HepG2 (cell line): ENCODE data around the gene RPUSD3. TPM values are rescaled to one million over a fixed set of nuclear protein-coding genes. Genes with fewer than 3 reads are reported as not detected.

Source experiments
- ATAC-seq: fragments of 200-7000 bp; cut with Tn5 transposase; 3 replicates; pipeline ENCODE4 v1.9.1; 2020; ENCODE audit warnings: mild to moderate bottlenecking, moderate library complexity
- BruUV-seq: library from RNA; stranded (reverse); fragments of 400-500 nt; replicated peaks from 2 replicates; lab custom pipeline; 2021; lab: Mats Ljungman, UMichigan
- CTCF ChIA-PET: fragments of 300-600 bp; formaldehyde crosslinking; extraction: SDS; loops from one replicate; lab custom pipeline; 2021; ENCODE audit warnings: low total read pairs, inconsistent platforms, low intra/inter-chr PET ratio; lab: Yijun Ruan, JAX
- POLR2A ChIA-PET: fragments of 350-600 bp; sonication (Branson Sonifier 250); formaldehyde crosslinking; loops from one replicate; lab custom pipeline; 2020; ENCODE audit warnings: antibody characterized with exemption, inconsistent platforms; lab: Yijun Ruan, JAX
- DNase-seq: peaks from one replicate; pipeline ENCODE4 v3.0.0-alpha.2; 2015; ENCODE audit warnings: low spot score
- FAIRE-seq: peaks from 3 replicates; lab custom pipeline; 2011; peaks lifted over from hg19 to GRCh38; lab: Jason Lieb, UNC
- H2AFZ ChIP-seq: one replicate; pipeline ENCODE4 v1.6.1; 2011; ENCODE audit warnings: low read length, inconsistent platforms
- H3K27ac ChIP-seq: fragments of 300-600 bp; 3 replicates; pipeline ENCODE4 v1.8.0; 2011; ENCODE audit warnings: mixed run types, mild to moderate bottlenecking, mixed read lengths, low read length, inconsistent platforms; ENCODE audit not compliant: insufficient read depth; ENCODE audit errors: extremely low read length
- H3K27me3 ChIP-seq, 2 experiments: fragments of 200-600 bp in 1 of 2; 2 replicates in 1 of 2; 3 replicates in 1 of 2; pipeline versions ENCODE4 v1.6.0 to v1.8.0; 2011; ENCODE audit warnings: low read length in 2 of 2, mild to moderate bottlenecking in 2 of 2, moderate library complexity in 2 of 2, inconsistent platforms in 1 of 2; ENCODE audit not compliant: insufficient read depth in 2 of 2, control insufficient read depth in 1 of 2
- H3K36me3 ChIP-seq, 2 experiments: fragments of 200-600 bp in 1 of 2; replicated peaks in 1 of 2; 2 replicates in 1 of 2; 3 replicates in 1 of 2; pipeline versions ENCODE4 v1.5.1 to v1.8.0; 2011; ENCODE audit warnings: low read length in 2 of 2, inconsistent platforms in 1 of 2; ENCODE audit not compliant: insufficient read depth in 2 of 2, control insufficient read depth in 1 of 2
- H3K4me1 ChIP-seq: 2 replicates; pipeline ENCODE4 v1.5.1; 2012; ENCODE audit warnings: low read length, inconsistent platforms; ENCODE audit not compliant: insufficient read depth
- H3K4me2 ChIP-seq: 2 replicates; pipeline ENCODE4 v1.6.0; 2011; ENCODE audit warnings: low read depth, low read length, inconsistent platforms
- H3K4me3 ChIP-seq, 3 experiments: fragments of 200-600 bp in 1 of 3; sonication (generic), shearing (Covaris generic) in 1 of 3; replicated peaks in 1 of 3; 2 replicates each; pipeline ENCODE4 v1.5.1; 2011 to 2016; ENCODE audit warnings: low read length in 3 of 3, inconsistent platforms in 2 of 3, low read depth in 2 of 3, mild to moderate bottlenecking in 2 of 3, control low read depth in 1 of 3, mixed read lengths in 1 of 3; ENCODE audit not compliant: insufficient read depth in 1 of 3
- H3K79me2 ChIP-seq: one replicate; pipeline ENCODE4 v1.6.1; 2011; ENCODE audit warnings: low read length, inconsistent platforms; ENCODE audit not compliant: insufficient read depth
- H3K9ac ChIP-seq: 2 replicates; pipeline ENCODE4 v1.6.0; 2011; ENCODE audit warnings: mild to moderate bottlenecking, low read depth, low read length, inconsistent platforms; ENCODE audit not compliant: insufficient read depth
- H3K9me3 ChIP-seq: 2 replicates; pipeline ENCODE4 v1.5.1; 2012; ENCODE audit warnings: mild to moderate bottlenecking, low read length
- H4K20me1 ChIP-seq: 2 replicates; pipeline ENCODE4 v1.6.0; 2011; ENCODE audit warnings: inconsistent platforms, mild to moderate bottlenecking, low read length, moderate library complexity; ENCODE audit not compliant: insufficient read depth
- ASH2L ChIP-seq: fragments of 300-600, 200-600 bp; sonication (generic); IDR thresholded peaks from 2 replicates; pipeline ENCODE4 v1.7.0; 2017; ENCODE audit warnings: low read depth, mild to moderate bottlenecking, moderate library complexity, mixed read lengths, low read length; ENCODE audit not compliant: insufficient read length
- BHLHE40 ChIP-seq: IDR thresholded peaks from 2 replicates; pipeline ENCODE4 v1.6.1; 2011; ENCODE audit warnings: low read length, improper control_type of control experiment
- HNF4A ChIP-seq: sonication (generic); formaldehyde crosslinking; IDR thresholded peaks from 2 replicates; pipeline ENCODE4 v1.4.0; 2020; ENCODE audit warnings: missing genetic modification reagents
- KDM3A ChIP-seq: IDR thresholded peaks from 2 replicates; pipeline ENCODE4 v1.6.1; 2018; ENCODE audit warnings: low read depth, missing compliant biosample characterization
- LCORL ChIP-seq, 2 experiments: fragments of 450-650 bp in 1 of 2; sonication (generic) in 1 of 2; formaldehyde crosslinking in 1 of 2; IDR thresholded peaks; 2 replicates each; pipeline versions ENCODE4 v1.5.0 to v1.6.1; 2017 to 2020; ENCODE audit warnings: antibody characterized with exemption in 1 of 2, missing genetic modification reagents in 1 of 2
- NRL ChIP-seq: sonication (generic); formaldehyde crosslinking; IDR thresholded peaks from 2 replicates; pipeline ENCODE4 v1.5.0; 2020; ENCODE audit warnings: missing genetic modification reagents, mild to moderate bottlenecking, moderate library complexity, borderline replicate concordance
- RXRB ChIP-seq: IDR thresholded peaks from 2 replicates; pipeline ENCODE4 v1.6.1; 2016; ENCODE audit warnings: borderline replicate concordance, missing genetic modification reagents, missing compliant biosample characterization
- SMARCE1 ChIP-seq: fragments of 450-650 bp; IDR thresholded peaks from 2 replicates; pipeline ENCODE4 v1.6.1; 2017; ENCODE audit warnings: borderline replicate concordance
- TBX3 ChIP-seq: fragments of 450-650 bp; IDR thresholded peaks from 2 replicates; pipeline ENCODE4 v1.6.1; 2017; ENCODE audit warnings: antibody characterized with exemption, mild to moderate bottlenecking, inconsistent platforms, borderline replicate concordance
- THAP11 ChIP-seq: IDR thresholded peaks from 2 replicates; pipeline ENCODE4 v1.6.1; 2016; ENCODE audit warnings: missing biosample characterization, missing genetic modification reagents
- ZKSCAN5 ChIP-seq: sonication (generic); formaldehyde crosslinking; IDR thresholded peaks from 2 replicates; pipeline ENCODE4 v1.5.1; 2020; ENCODE audit warnings: mild to moderate bottlenecking, missing genetic modification reagents
- ZNF264 ChIP-seq: sonication (generic); formaldehyde crosslinking; IDR thresholded peaks from 2 replicates; pipeline ENCODE4 v1.4.0; 2020; ENCODE audit warnings: missing genetic modification reagents
- ZNF746 ChIP-seq: sonication (generic); formaldehyde crosslinking; IDR thresholded peaks from 2 replicates; pipeline ENCODE4 v1.8.0; 2022; ENCODE audit warnings: mild to moderate bottlenecking, missing genetic modification reagents
- WGBS: methylation state at CpG from one replicate; pipeline ENCODE4 v1.1.6; 2017; ENCODE audit warnings: low lambda C conversion rate; 5-methylcytosine and 5-hydroxymethylcytosine counted together
- in situ Hi-C: cut with HindIII; loops from 2 replicates; pipeline ENCODE4 v1.10.0; 2017; ENCODE audit warnings: low pct_unique_long_range_greater_than_20kb; ENCODE audit not compliant: extremely low pct_ligation_motif_present
- intact Hi-C: fragments of 100-400 bp; cut with micrococcal nuclease; formaldehyde crosslinking; loops from one replicate; pipeline ENCODE4 v1.10.0; 2022; ENCODE audit not compliant: unreplicated experiment
- polyA plus RNA-seq, 8 experiments: library from polyadenylated mRNA; depleted of rRNA in 3 of 8; stranded (reverse) in 7 of 8; unstranded in 1 of 8; fragments of >200 nt; fragmentation: Illumina TruSeq in 4 of 8; extraction: Trizol in 4 of 8; gene quantifications; 2 replicates each; pipeline versions ENCODE4 v1.2.1 to v1.2.3, GENCODE V29; 2011 to 2016; ENCODE audit warnings: low read depth in 4 of 8, missing spikeins in 1 of 8, mixed read lengths in 1 of 8; ENCODE audit not compliant: insufficient read depth in 1 of 8
- total RNA-seq, 5 experiments: library from RNA; depleted of rRNA; stranded (reverse); fragments of >200 nt; fragmentation: Illumina TruSeq; extraction: Trizol; gene quantifications; 2 replicates each; pipeline ENCODE4 v1.2.3, GENCODE V29; 2016; ENCODE audit warnings: low read depth in 1 of 5
- TF ChIP-seq, protein P1 (sequence below): sonication (generic); formaldehyde crosslinking; IDR thresholded peaks from 2 replicates; pipeline ENCODE4 v1.5.0; 2020; ENCODE audit warnings: mild to moderate bottlenecking, missing genetic modification reagents, moderate library complexity
- TF ChIP-seq, protein P2 (sequence below): sonication (generic); formaldehyde crosslinking; IDR thresholded peaks from 2 replicates; pipeline ENCODE4 v1.9.0; 2022; ENCODE audit warnings: low read depth, missing genetic modification reagents
- TF ChIP-seq, protein P3 (sequence below): sonication (generic); formaldehyde crosslinking; IDR thresholded peaks from 2 replicates; pipeline ENCODE4 v1.5.1; 2020; ENCODE audit warnings: missing genetic modification reagents, mild to moderate bottlenecking, borderline replicate concordance
- TF ChIP-seq, protein P4 (sequence below): sonication (generic); formaldehyde crosslinking; IDR thresholded peaks from 2 replicates; pipeline ENCODE4; 2020; ENCODE audit warnings: missing genetic modification reagents, mild to moderate bottlenecking, borderline replicate concordance

The RPUSD3 gene
- total and polyA plus RNA-seq, 2 of the 13 experiments (the other 11 are each of a cell fraction or from before 2014, with no cell fraction given): 32.1 to 48.7 TPM

DNA sequence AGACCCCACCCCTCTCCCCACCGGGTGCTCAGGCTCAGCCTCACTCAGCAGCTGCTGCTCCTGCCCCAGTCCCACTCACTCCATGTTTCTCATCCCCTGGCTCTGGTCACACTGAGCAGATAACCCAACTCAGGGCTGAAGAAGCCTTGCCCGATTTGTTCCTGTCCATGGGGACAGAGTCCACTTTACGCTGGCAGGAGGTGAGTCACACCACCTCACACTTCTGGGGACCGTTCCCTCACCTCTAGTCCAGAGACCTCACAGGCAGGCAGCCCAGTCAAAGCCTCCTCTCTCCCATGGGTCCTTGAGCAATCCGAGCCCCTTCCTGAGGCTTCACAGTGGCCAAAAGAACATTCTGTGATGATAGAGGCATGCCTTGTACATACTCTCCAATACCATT, 34.9 kb upstream of the RPUSD3 start:
- Histone ChIP-seq H3K9me3 (no peaks in the 10 kb centered on the region), H3K27ac (peak overlapping the region; percentile 49), H3K9ac (peak overlapping the region; percentile 17; the same call in 1 of the 2 replicates), H3K4me2 (peak overlapping the region; percentile 65), H3K36me3 (no peaks in the 10 kb centered on the region), H3K4me3 (peak overlapping the region in 1 of 3 experiments; percentile 51; a peak in 2 of 6 replicates), H3K27me3 (no peaks in the 10 kb centered on the region), H3K79me2 (no peaks in the 10 kb centered on the region), H3K4me1 (peaks cover 34% of the 10 kb centered on the region), H2AFZ (no peak overlapping the region), H4K20me1 (no peaks in the 10 kb centered on the region)
- intact Hi-C loops: loop anchor here (1.0 to 5.0 kb wide), 3 partner anchors 10 to 39 kb away; partner anchors contain the start of gene IL17RC
- in situ Hi-C loops: no loop called here
- WGBS: 2% methylated on average over 5 of the region's 5 CpGs
- BruUV-seq: no TSS peak
- CTCF ChIA-PET: no interaction called here
- DNase-seq: peak; percentile 84
- peak; percentile 79 for FAIRE-seq
- peak; percentile 98 for ATAC-seq
- POLR2A ChIA-PET: interaction anchor here (0.7 to 3.5 kb wide), 7 partner anchors 11 to 68 kb away, joined by 3 to 20 read pairs (median 5); partner anchors contain the start of genes CRELD1, IL17RC and JAGN1
- TF ChIP-seq, protein P1, sequence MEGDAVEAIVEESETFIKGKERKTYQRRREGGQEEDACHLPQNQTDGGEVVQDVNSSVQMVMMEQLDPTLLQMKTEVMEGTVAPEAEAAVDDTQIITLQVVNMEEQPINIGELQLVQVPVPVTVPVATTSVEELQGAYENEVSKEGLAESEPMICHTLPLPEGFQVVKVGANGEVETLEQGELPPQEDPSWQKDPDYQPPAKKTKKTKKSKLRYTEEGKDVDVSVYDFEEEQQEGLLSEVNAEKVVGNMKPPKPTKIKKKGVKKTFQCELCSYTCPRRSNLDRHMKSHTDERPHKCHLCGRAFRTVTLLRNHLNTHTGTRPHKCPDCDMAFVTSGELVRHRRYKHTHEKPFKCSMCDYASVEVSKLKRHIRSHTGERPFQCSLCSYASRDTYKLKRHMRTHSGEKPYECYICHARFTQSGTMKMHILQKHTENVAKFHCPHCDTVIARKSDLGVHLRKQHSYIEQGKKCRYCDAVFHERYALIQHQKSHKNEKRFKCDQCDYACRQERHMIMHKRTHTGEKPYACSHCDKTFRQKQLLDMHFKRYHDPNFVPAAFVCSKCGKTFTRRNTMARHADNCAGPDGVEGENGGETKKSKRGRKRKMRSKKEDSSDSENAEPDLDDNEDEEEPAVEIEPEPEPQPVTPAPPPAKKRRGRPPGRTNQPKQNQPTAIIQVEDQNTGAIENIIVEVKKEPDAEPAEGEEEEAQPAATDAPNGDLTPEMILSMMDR (CRISPR knock-in tag): 0 out of 2 replicates have a peak, but pooled peaks have one; percentile 3
- TF ChIP-seq, protein P2, sequence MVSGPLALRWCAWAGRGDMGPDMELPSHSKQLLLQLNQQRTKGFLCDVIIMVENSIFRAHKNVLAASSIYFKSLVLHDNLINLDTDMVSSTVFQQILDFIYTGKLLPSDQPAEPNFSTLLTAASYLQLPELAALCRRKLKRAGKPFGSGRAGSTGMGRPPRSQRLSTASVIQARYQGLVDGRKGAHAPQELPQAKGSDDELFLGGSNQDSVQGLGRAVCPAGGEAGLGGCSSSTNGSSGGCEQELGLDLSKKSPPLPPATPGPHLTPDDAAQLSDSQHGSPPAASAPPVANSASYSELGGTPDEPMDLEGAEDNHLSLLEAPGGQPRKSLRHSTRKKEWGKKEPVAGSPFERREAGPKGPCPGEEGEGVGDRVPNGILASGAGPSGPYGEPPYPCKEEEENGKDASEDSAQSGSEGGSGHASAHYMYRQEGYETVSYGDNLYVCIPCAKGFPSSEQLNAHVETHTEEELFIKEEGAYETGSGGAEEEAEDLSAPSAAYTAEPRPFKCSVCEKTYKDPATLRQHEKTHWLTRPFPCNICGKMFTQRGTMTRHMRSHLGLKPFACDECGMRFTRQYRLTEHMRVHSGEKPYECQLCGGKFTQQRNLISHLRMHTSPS (CRISPR knock-in tag): 0 out of 2 replicates have a peak, but pooled peaks have one; percentile 33
- 0 out of 2 replicates have a peak, but pooled peaks have one; percentile 36 for TF ChIP-seq THAP11 (CRISPR knock-in tag)
- TF ChIP-seq KDM3A (CRISPR knock-in tag): 0 out of 2 replicates have a peak, but pooled peaks have one; percentile 48
- peak; percentile 66 for TF ChIP-seq BHLHE40
- peak; percentile 81; the same call in 1 of the 2 replicates for TF ChIP-seq RXRB
- TF ChIP-seq, protein P3, sequence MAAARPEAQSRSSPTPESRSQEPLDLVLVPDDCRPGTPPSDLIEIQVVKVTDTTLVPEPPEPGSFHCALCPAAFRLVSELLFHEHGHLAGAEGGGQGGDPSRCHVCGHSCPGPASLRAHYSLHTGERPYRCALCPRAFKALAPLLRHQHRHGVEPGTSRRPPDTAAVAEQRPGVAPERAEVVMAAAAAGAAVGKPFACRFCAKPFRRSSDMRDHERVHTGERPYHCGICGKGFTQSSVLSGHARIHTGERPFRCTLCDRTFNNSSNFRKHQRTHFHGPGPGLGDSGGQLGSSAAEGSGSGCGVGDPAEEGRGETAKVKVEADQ (CRISPR knock-in tag): no peak
- TF ChIP-seq LCORL (IDR thresholded peaks at IDR 0.05): no peak
- TF ChIP-seq LCORL (CRISPR knock-in tag; IDR thresholded peaks at IDR 0.05): peak; percentile 75
- peak; percentile 48; the same call in 1 of the 2 replicates for TF ChIP-seq ZNF264 (CRISPR knock-in tag)
- TF ChIP-seq SMARCE1: 0 out of 2 replicates have a peak, but pooled peaks have one; percentile 38
- TF ChIP-seq NRL (CRISPR knock-in tag): peak; percentile 84
- peak; percentile 89 for TF ChIP-seq HNF4A (CRISPR knock-in tag)
- 0 out of 2 replicates have a peak, but pooled peaks have one; percentile 56 for TF ChIP-seq ZNF746 (CRISPR knock-in tag)
- TF ChIP-seq, protein P4, sequence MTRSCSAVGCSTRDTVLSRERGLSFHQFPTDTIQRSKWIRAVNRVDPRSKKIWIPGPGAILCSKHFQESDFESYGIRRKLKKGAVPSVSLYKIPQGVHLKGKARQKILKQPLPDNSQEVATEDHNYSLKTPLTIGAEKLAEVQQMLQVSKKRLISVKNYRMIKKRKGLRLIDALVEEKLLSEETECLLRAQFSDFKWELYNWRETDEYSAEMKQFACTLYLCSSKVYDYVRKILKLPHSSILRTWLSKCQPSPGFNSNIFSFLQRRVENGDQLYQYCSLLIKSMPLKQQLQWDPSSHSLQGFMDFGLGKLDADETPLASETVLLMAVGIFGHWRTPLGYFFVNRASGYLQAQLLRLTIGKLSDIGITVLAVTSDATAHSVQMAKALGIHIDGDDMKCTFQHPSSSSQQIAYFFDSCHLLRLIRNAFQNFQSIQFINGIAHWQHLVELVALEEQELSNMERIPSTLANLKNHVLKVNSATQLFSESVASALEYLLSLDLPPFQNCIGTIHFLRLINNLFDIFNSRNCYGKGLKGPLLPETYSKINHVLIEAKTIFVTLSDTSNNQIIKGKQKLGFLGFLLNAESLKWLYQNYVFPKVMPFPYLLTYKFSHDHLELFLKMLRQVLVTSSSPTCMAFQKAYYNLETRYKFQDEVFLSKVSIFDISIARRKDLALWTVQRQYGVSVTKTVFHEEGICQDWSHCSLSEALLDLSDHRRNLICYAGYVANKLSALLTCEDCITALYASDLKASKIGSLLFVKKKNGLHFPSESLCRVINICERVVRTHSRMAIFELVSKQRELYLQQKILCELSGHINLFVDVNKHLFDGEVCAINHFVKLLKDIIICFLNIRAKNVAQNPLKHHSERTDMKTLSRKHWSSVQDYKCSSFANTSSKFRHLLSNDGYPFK (CRISPR knock-in tag): peak; percentile 42; the same call in 1 of the 2 replicates
- peak; percentile 85 for TF ChIP-seq TBX3
- TF ChIP-seq ASH2L: peak; percentile 53
- peak; percentile 98 for TF ChIP-seq ZKSCAN5
